ENCODE data around the gene CLCN3.
"Not testable (repeated sequence)": the region's sequence is repeated elsewhere in the genome, so short reads cannot be mapped to it uniquely, and the experiment has no call there.

Gene CLCN3

DNA sequence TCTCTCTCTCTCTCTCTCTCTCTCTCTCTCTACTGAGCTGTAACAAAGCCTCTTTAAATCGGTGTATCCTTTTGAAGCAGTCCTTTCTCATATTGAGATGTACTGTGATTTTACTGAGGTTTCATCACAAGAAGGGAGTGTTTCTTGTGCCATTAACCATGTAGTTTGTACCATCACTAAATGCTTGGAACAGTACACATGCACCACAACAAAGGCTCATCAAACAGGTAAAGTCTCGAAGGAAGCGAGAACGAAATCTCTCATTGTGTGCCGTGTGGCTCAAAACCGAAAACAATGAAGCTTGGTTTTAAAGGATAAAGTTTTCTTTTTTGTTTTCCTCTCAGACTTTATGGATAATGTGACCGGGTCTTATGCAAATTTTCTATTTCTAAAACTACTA, 100.2 kb downstream of the CLCN3 start:
- Histone ChIP-seq H3K27me3 (ENCODE audit: insufficient read depth, insufficient read length) (no peaks in the 10 kb centered on the region), H3K4me3 (ENCODE audit: insufficient read length, low read depth) (no peak overlapping the region), H3K4me1 (ENCODE audit: insufficient read depth, insufficient read length) (no peaks in the 10 kb centered on the region), H3K9ac (ENCODE audit: insufficient read length, low read depth) (no peak overlapping the region), H3K9me3 (ENCODE audit: insufficient read depth, low read length) (no peaks in the 10 kb centered on the region), H3K36me3 (ENCODE audit: insufficient read depth, insufficient read length, low read length) (peaks cover 10% of the 10 kb centered on the region)
- DNase-seq (ENCODE audit: low read depth, low spot score) = no peak
- no peak for TF ChIP-seq ZNF274 (IDR thresholded peaks at IDR 0.05; ENCODE audit: low read depth, low read length)

DNA sequence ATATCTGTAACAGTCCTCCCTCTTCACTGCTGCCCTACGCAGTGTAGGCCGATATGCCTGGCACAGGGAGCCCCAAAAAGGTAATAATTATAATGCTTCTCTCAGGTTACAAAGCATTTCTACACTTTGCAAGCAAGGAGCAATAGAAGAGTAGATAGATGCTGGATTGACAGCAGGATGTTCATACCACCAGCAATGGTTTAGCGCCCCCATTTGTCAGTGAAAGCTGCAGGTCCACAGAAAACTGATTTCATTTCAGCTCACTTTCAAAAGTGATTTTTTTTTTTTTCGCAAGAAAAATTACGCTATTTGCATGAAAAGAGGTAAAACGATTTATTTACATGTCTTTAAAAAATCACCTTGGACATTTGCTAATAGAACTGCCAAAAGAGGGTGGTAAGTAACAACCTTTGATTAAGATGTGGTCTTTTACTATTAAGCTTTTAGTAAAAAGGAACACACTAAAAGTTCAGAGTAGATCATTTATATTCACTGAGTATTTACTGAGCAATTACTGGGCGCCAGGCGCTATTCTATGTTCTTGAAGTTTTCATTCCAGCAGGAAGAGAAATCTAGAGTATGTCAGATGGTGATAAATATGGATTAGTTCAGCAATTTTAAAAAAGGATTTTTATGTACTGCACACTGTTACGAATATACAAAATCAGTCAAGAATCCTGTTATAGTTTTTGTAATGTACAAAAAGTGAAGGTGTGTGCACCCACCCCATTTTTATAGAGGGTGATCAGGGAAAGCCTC, 103.0 kb downstream of the CLCN3 start:
- Histone ChIP-seq H3K36me3 (ENCODE audit: insufficient read depth, insufficient read length, low read length) (peaks cover 17% of the 10 kb centered on the region), H3K4me1 (ENCODE audit: insufficient read depth, insufficient read length) (no peaks in the 10 kb centered on the region), H3K4me3 (ENCODE audit: insufficient read length, low read depth) (no peak overlapping the region), H3K9ac (ENCODE audit: insufficient read length, low read depth) (no peak overlapping the region), H3K9me3 (ENCODE audit: insufficient read depth, low read length) (no peaks in the 10 kb centered on the region), H3K27me3 (ENCODE audit: insufficient read depth, insufficient read length) (no peaks in the 10 kb centered on the region)
- TF ChIP-seq SUZ12 (IDR thresholded peaks at IDR 0.05; ENCODE audit: extremely low read depth, insufficient read depth, insufficient read length) (no peak), YY1 (IDR thresholded peaks at IDR 0.05; ENCODE audit: insufficient read depth, insufficient read length) (no peak), ZNF274 (IDR thresholded peaks at IDR 0.05; ENCODE audit: low read depth, low read length) (no peak)
- DNase-seq (ENCODE audit: low read depth, low spot score) = no peak

GRCh38 chr4:169724260-169724659, 103.9 kb downstream of the CLCN3 start:
- TF ChIP-seq ZNF274 (IDR thresholded peaks at IDR 0.05; ENCODE audit: low read depth, low read length) (no peak), YY1 (IDR thresholded peaks at IDR 0.05; ENCODE audit: insufficient read depth, insufficient read length) (no peak), SUZ12 (IDR thresholded peaks at IDR 0.05; ENCODE audit: extremely low read depth, insufficient read depth, insufficient read length) (no peak)
- Histone ChIP-seq H3K27me3 (ENCODE audit: insufficient read depth, insufficient read length) (no peaks in the 10 kb centered on the region), H3K36me3 (ENCODE audit: insufficient read depth, insufficient read length, low read length) (peaks cover 21% of the 10 kb centered on the region), H3K4me1 (ENCODE audit: insufficient read depth, insufficient read length) (no peaks in the 10 kb centered on the region), H3K4me3 (ENCODE audit: insufficient read length, low read depth) (no peak overlapping the region), H3K9me3 (ENCODE audit: insufficient read depth, low read length) (no peaks in the 10 kb centered on the region), H3K9ac (ENCODE audit: insufficient read length, low read depth) (no peak overlapping the region)
- peak; percentile 3 for DNase-seq (ENCODE audit: low read depth, low spot score)

DNA sequence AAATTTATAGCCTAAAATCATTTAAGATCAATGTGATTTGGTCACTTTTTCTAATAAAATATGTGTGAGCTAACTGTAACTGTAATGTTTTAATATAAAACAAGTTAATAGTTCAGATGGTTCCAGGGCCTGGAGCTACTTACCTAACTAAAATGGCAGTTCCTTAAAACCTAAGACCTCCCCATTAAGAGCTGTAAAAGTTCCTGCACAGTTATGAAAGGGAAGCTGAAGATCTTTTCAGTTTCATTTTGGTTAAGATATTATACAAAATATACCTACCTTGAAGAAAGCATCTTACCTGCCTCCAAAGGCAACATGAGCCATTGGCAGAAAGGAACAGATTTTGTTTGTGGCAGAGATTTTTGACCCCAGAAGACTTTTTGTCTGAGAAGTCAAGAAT, 107.2 kb downstream of the CLCN3 start:
- DNase-seq (ENCODE audit: low read depth, low spot score) = no peak
- Histone ChIP-seq H3K4me1 (ENCODE audit: insufficient read depth, insufficient read length) (no peaks in the 10 kb centered on the region), H3K36me3 (ENCODE audit: insufficient read depth, insufficient read length, low read length) (peaks cover 23% of the 10 kb centered on the region), H3K27me3 (ENCODE audit: insufficient read depth, insufficient read length) (no peaks in the 10 kb centered on the region), H3K9me3 (ENCODE audit: insufficient read depth, low read length) (no peaks in the 10 kb centered on the region), H3K9ac (ENCODE audit: insufficient read length, low read depth) (no peak overlapping the region), H3K4me3 (ENCODE audit: insufficient read length, low read depth) (no peak overlapping the region)
- TF ChIP-seq YY1 (IDR thresholded peaks at IDR 0.05; ENCODE audit: insufficient read depth, insufficient read length) = no peak
- no peak for TF ChIP-seq ZNF274 (IDR thresholded peaks at IDR 0.05; ENCODE audit: low read depth, low read length)
- TF ChIP-seq SUZ12 (IDR thresholded peaks at IDR 0.05; ENCODE audit: extremely low read depth, insufficient read depth, insufficient read length) = no peak

DNA sequence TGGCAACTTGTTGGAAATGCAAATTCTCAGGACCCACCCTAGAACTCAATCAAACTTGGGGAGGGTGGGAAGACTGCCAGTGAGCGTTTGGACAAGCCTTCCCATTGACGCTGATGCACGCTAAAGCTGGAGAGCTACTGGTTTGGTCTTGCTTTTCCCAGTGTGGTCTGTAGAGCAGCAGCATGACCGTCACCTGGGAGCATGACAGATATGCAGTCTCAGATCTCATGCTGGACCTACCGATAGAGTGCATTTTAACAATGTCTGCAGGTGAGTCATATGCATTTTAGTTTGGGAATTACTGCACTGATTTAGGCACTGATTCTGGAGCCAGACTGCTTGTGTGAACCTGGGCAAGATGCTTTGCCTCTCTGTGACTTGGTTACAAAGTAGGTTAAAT, 110.2 kb downstream of the CLCN3 start:
- TF ChIP-seq YY1 (IDR thresholded peaks at IDR 0.05; ENCODE audit: insufficient read depth, insufficient read length) = no peak
- Histone ChIP-seq H3K9me3 (ENCODE audit: insufficient read depth, low read length) (no peaks in the 10 kb centered on the region), H3K4me3 (ENCODE audit: insufficient read length, low read depth) (no peak overlapping the region), H3K9ac (ENCODE audit: insufficient read length, low read depth) (no peak overlapping the region), H3K36me3 (ENCODE audit: insufficient read depth, insufficient read length, low read length) (peaks cover 28% of the 10 kb centered on the region), H3K27me3 (ENCODE audit: insufficient read depth, insufficient read length) (no peaks in the 10 kb centered on the region), H3K4me1 (ENCODE audit: insufficient read depth, insufficient read length) (no peaks in the 10 kb centered on the region)
- no peak for DNase-seq (ENCODE audit: low read depth, low spot score)

DNA sequence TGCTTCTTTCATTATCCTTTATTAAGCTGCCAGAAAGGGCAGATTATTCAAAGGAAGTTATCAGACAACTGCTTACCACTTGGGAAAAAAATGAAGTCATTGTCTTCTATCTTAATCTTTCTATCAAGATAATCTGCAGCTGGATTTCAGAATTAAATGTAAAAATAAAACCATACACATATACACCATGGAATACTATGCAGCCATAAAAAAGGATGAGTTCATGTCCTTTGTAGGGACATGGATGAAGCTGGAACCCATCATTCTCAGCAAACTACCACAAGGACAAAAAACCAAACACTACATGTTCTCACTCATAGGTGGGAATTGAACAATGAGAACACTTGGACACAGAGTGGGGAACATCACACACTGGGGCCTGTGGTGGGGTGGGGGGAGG, 118.2 kb downstream of the CLCN3 start:
- not testable (repeated sequence) for H3K27me3 ChIP-seq (ENCODE audit: insufficient read depth, insufficient read length); DNase-seq (ENCODE audit: low read depth, low spot score); H3K9ac ChIP-seq (ENCODE audit: insufficient read length, low read depth); H3K4me1 ChIP-seq (ENCODE audit: insufficient read depth, insufficient read length); H3K9me3 ChIP-seq (ENCODE audit: insufficient read depth, low read length); H3K4me3 ChIP-seq (ENCODE audit: insufficient read length, low read depth)
- H3K36me3 ChIP-seq (ENCODE audit: insufficient read depth, insufficient read length, low read length) = peaks cover 17% of the 10 kb centered on the region

DNA sequence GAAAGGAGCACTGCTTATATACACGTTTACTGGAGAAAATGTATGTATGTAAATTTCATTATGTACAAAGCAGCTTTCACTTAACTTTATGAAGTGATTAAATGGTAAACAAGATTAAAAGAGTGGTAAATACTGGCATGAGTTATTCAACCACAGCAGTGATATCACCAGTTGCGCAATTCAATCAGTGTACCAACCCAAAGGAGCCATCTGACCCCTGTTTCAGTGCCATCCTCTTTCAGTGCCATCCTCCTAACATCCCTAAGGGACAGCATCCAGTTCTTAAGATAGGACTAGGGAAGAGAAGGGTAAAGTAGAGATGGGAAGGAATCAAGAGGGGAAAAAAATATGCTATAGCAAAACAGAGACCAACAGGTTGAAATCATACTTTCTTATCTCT, 121.2 kb downstream of the CLCN3 start:
- Histone ChIP-seq H3K4me3 (ENCODE audit: insufficient read length, low read depth) (no peak overlapping the region), H3K36me3 (ENCODE audit: insufficient read depth, insufficient read length, low read length) (peaks cover 8% of the 10 kb centered on the region), H3K9ac (ENCODE audit: insufficient read length, low read depth) (no peak overlapping the region), H3K27me3 (ENCODE audit: insufficient read depth, insufficient read length) (no peaks in the 10 kb centered on the region), H3K4me1 (ENCODE audit: insufficient read depth, insufficient read length) (no peaks in the 10 kb centered on the region), H3K9me3 (ENCODE audit: insufficient read depth, low read length) (no peaks in the 10 kb centered on the region)
- no peak for DNase-seq (ENCODE audit: low read depth, low spot score)
- TF ChIP-seq ZNF274 (IDR thresholded peaks at IDR 0.05; ENCODE audit: low read depth, low read length) (no peak), SUZ12 (IDR thresholded peaks at IDR 0.05; ENCODE audit: extremely low read depth, insufficient read depth, insufficient read length) (no peak), YY1 (IDR thresholded peaks at IDR 0.05; ENCODE audit: insufficient read depth, insufficient read length) (no peak)

- Histone ChIP-seq H3K36me3 (ENCODE audit: insufficient read depth, insufficient read length, low read length) (peaks cover 12% of the 10 kb centered on the region), H3K4me3 (ENCODE audit: insufficient read length, low read depth) (no peak overlapping the region), H3K27me3 (ENCODE audit: insufficient read depth, insufficient read length) (no peaks in the 10 kb centered on the region), H3K4me1 (ENCODE audit: insufficient read depth, insufficient read length) (no peaks in the 10 kb centered on the region), H3K9ac (ENCODE audit: insufficient read length, low read depth) (no peak overlapping the region), H3K9me3 (ENCODE audit: insufficient read depth, low read length) (no peaks in the 10 kb centered on the region)
- DNase-seq (ENCODE audit: low read depth, low spot score) = no peak
- no peak for TF ChIP-seq YY1 (IDR thresholded peaks at IDR 0.05; ENCODE audit: insufficient read depth, insufficient read length)
- no peak for TF ChIP-seq SUZ12 (IDR thresholded peaks at IDR 0.05; ENCODE audit: extremely low read depth, insufficient read depth, insufficient read length)
- no peak for TF ChIP-seq ZNF274 (IDR thresholded peaks at IDR 0.05; ENCODE audit: low read depth, low read length)
Measured at GRCh38 chr4:169744601-169745000, 124.2 kb downstream of the CLCN3 start.
